ENCODE results near the gene UAP1L1.

- TF ChIP-seq, protein P1, sequence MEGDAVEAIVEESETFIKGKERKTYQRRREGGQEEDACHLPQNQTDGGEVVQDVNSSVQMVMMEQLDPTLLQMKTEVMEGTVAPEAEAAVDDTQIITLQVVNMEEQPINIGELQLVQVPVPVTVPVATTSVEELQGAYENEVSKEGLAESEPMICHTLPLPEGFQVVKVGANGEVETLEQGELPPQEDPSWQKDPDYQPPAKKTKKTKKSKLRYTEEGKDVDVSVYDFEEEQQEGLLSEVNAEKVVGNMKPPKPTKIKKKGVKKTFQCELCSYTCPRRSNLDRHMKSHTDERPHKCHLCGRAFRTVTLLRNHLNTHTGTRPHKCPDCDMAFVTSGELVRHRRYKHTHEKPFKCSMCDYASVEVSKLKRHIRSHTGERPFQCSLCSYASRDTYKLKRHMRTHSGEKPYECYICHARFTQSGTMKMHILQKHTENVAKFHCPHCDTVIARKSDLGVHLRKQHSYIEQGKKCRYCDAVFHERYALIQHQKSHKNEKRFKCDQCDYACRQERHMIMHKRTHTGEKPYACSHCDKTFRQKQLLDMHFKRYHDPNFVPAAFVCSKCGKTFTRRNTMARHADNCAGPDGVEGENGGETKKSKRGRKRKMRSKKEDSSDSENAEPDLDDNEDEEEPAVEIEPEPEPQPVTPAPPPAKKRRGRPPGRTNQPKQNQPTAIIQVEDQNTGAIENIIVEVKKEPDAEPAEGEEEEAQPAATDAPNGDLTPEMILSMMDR (IDR thresholded peaks at IDR 0.05) = no peak
- TF ChIP-seq POLR2AphosphoS5 (IDR thresholded peaks at IDR 0.05) = no peak
- TF ChIP-seq EP300 (IDR thresholded peaks at IDR 0.05) = no peak
- TF ChIP-seq POLR2A (IDR thresholded peaks at IDR 0.05) = no peak
These were observed 6.0 kb upstream of the UAP1L1 start for GRCh38 chr9:137071282-137071681.
